HCT116 (cell line): Measurements from ENCODE around the gene TIAM2. TPM values are rescaled to one million over a fixed set of nuclear protein-coding genes. Genes with fewer than 3 reads are reported as not detected.

Experiments used
- ATAC-seq: fragments of 200-7000 bp; cut with Tn5 transposase; 2 replicates; pipeline ENCODE4 v1.9.1; 2020; ENCODE audit warnings: mild to moderate bottlenecking, moderate library complexity
- BruUV-seq: library from RNA; stranded (reverse); fragments of 400-500 nt; replicated peaks from 2 replicates; lab custom pipeline; 2021; lab: Mats Ljungman, UMichigan
- CTCF ChIA-PET: fragments of 300-600 bp; sonication (Branson Sonifier 250); formaldehyde crosslinking; loops from one replicate; lab custom pipeline; 2021; ENCODE audit warnings: antibody characterized with exemption; lab: Charles Lee
- POLR2A ChIA-PET: fragments of 300-600, 350-600 bp; sonication (Branson Sonifier 250); formaldehyde crosslinking; loops from one replicate; lab custom pipeline; 2021; ENCODE audit warnings: antibody characterized with exemption; lab: Charles Lee
- RAD21 ChIA-PET, 2 experiments: fragments of 300-600 bp; sonication (Branson Sonifier 250); formaldehyde crosslinking; loops; one replicate each; lab custom pipeline; 2023; ENCODE audit warnings: low total read pairs in 2 of 2; ENCODE audit not compliant: uncharacterized antibody in 2 of 2, unreplicated experiment in 2 of 2, low non-redundant PET in 1 of 2; lab: Charles Lee
- DNase-seq: peaks from one replicate; pipeline ENCODE4 v3.0.0-alpha.2; 2010; ENCODE audit warnings: low read depth, low spot score
- H2AFZ ChIP-seq: fragments of 200-600 bp; shearing (Covaris generic), sonication (generic); 2 replicates; pipeline ENCODE4 v1.6.1; 2017; ENCODE audit warnings: low read depth, mixed run types, mixed read lengths, antibody characterized with exemption, low read length; ENCODE audit not compliant: poor library complexity, severe bottlenecking
- H3K27ac ChIP-seq: 2 replicates; pipeline ENCODE4 v1.5.1; 2012; ENCODE audit warnings: low read depth, low read length
- H3K27me3 ChIP-seq: fragments of 200-600 bp; sonication (generic); 2 replicates; pipeline ENCODE4 v1.6.1; 2016; ENCODE audit warnings: mixed run types, low read length, mixed read lengths; ENCODE audit not compliant: insufficient read depth
- H3K36me3 ChIP-seq, 2 experiments: fragments of 200-500 bp in 1 of 2; fragments of 200-600 bp in 1 of 2; sonication (Bioruptor generic) in 1 of 2; sonication (generic) in 1 of 2; 2 replicates each; pipeline versions ENCODE4 v1.5.1 to v1.6.1; 2014 to 2016; ENCODE audit warnings: low read length in 2 of 2, inconsistent platforms in 1 of 2, mixed read lengths in 1 of 2, mixed run types in 1 of 2; ENCODE audit not compliant: insufficient read depth in 2 of 2, control insufficient read depth in 1 of 2
- H3K4me1 ChIP-seq, 2 experiments: fragments of 200-600 bp in 1 of 2; sonication (generic) in 1 of 2; 2 replicates each; pipeline versions ENCODE4 v1.5.1 to v1.6.1; 2012 to 2017; ENCODE audit warnings: low read length in 2 of 2, inconsistent platforms in 1 of 2, mild to moderate bottlenecking in 1 of 2, mixed read lengths in 1 of 2, mixed run types in 1 of 2, moderate library complexity in 1 of 2; ENCODE audit not compliant: insufficient read depth in 2 of 2, control insufficient read depth in 1 of 2
- H3K4me2 ChIP-seq: fragments of 200-600 bp; sonication (generic); 2 replicates; pipeline ENCODE4 v1.6.1; 2017; ENCODE audit warnings: mixed run types, low read length, mixed read lengths
- H3K4me3 ChIP-seq, 2 experiments: fragments of 200-600 bp in 1 of 2; sonication (generic) in 1 of 2; replicated peaks in 1 of 2; 2 replicates each; pipeline ENCODE4 v1.5.1; 2011 to 2016; ENCODE audit warnings: low read length in 2 of 2, control low read depth in 1 of 2, low read depth in 1 of 2, mild to moderate bottlenecking in 1 of 2, mixed read lengths in 1 of 2, mixed run types in 1 of 2
- H3K79me2 ChIP-seq: fragments of 200-600 bp; sonication (generic); 2 replicates; pipeline ENCODE4 v1.6.1; 2017; ENCODE audit warnings: mild to moderate bottlenecking, mixed run types, low read length, moderate library complexity, mixed read lengths; ENCODE audit not compliant: insufficient read depth
- H3K9ac ChIP-seq: fragments of 200-600 bp; sonication (generic); 2 replicates; pipeline ENCODE4 v1.6.1; 2016; ENCODE audit warnings: low read length, mixed read lengths
- H3K9me2 ChIP-seq: fragments of 200-600 bp; sonication (generic), shearing (Covaris generic); 2 replicates; pipeline ENCODE4 v1.6.1; 2017; ENCODE audit warnings: mixed run types, mild to moderate bottlenecking, moderate library complexity; ENCODE audit not compliant: insufficient read depth
- H3K9me3 ChIP-seq, 2 experiments: fragments of 200-500 bp in 1 of 2; fragments of 200-600 bp in 1 of 2; sonication (Bioruptor generic) in 1 of 2; sonication (generic) in 1 of 2; 2 replicates each; pipeline ENCODE4 v1.6.1; 2014 to 2017; ENCODE audit warnings: low read length in 2 of 2, mixed read lengths in 2 of 2, inconsistent platforms in 1 of 2, low read depth in 1 of 2, mild to moderate bottlenecking in 1 of 2, mixed run types in 1 of 2, moderate library complexity in 1 of 2; ENCODE audit not compliant: control insufficient read depth in 1 of 2, insufficient read depth in 1 of 2
- H4K20me1 ChIP-seq: fragments of 200-600 bp; sonication (generic), shearing (Covaris generic); 2 replicates; pipeline ENCODE4 v1.6.1; 2017; ENCODE audit warnings: mixed run types, mild to moderate bottlenecking, moderate library complexity; ENCODE audit not compliant: insufficient read depth
- CBX3 ChIP-seq: IDR thresholded peaks from 2 replicates; pipeline ENCODE4 v1.6.1; 2012; ENCODE audit warnings: low read depth
- CEBPB ChIP-seq: IDR thresholded peaks from 2 replicates; pipeline ENCODE4 v1.6.1; 2012; ENCODE audit warnings: low read depth
- EGR1 ChIP-seq: IDR thresholded peaks from 2 replicates; pipeline ENCODE4 v1.6.1; 2012; ENCODE audit warnings: low read depth
- EZH2 ChIP-seq: fragments of 200-600 bp; sonication (generic); IDR thresholded peaks from 2 replicates; pipeline ENCODE4 v1.6.1; 2017; ENCODE audit warnings: antibody characterized with exemption, mixed run types
- FOSL1 ChIP-seq: IDR thresholded peaks from 2 replicates; pipeline ENCODE4 v1.6.1; 2012; ENCODE audit warnings: low read depth
- JUND ChIP-seq: IDR thresholded peaks from 2 replicates; pipeline ENCODE4 v1.6.1; 2012
- MAX ChIP-seq: IDR thresholded peaks from 2 replicates; pipeline ENCODE4 v1.6.1; 2012
- POLR2AphosphoS5 ChIP-seq: IDR thresholded peaks from 2 replicates; pipeline ENCODE4 v1.6.1; 2011; ENCODE audit warnings: mild to moderate bottlenecking, low read depth, low read length, moderate library complexity
- RAD21 ChIP-seq: IDR thresholded peaks from 2 replicates; pipeline ENCODE4 v1.6.1; 2012; ENCODE audit warnings: low read depth, mild to moderate bottlenecking
- REST ChIP-seq: IDR thresholded peaks from 2 replicates; pipeline ENCODE4 v1.6.1; 2012; ENCODE audit warnings: low read depth
- SIN3A ChIP-seq: IDR thresholded peaks from 2 replicates; pipeline ENCODE4 v1.6.1; 2012; ENCODE audit warnings: low read depth
- SP1 ChIP-seq: IDR thresholded peaks from 2 replicates; pipeline ENCODE4 v1.6.1; 2012; ENCODE audit warnings: low read depth
- TCF7L2 ChIP-seq: IDR thresholded peaks from 2 replicates; pipeline ENCODE4 v1.7.0; 2011; ENCODE audit warnings: borderline replicate concordance, inconsistent platforms; ENCODE audit not compliant: insufficient read depth, insufficient read length; ENCODE audit errors: extremely low read depth
- YY1 ChIP-seq: IDR thresholded peaks from 2 replicates; pipeline ENCODE4 v1.6.1; 2011; ENCODE audit warnings: low read length, low read depth, moderate library complexity, mild to moderate bottlenecking; ENCODE audit not compliant: insufficient replicate concordance; ENCODE audit errors: extremely low read depth
- intact Hi-C: fragments of 100-400 bp; cut with micrococcal nuclease; formaldehyde crosslinking; loops from 2 replicates; pipeline ENCODE4 v1.10.0; 2022
- total RNA-seq: library from RNA; stranded (reverse); gene quantifications from one replicate; pipeline ENCODE4 v1.2.1, GENCODE V29; 2021; ENCODE audit not compliant: unreplicated experiment
- TF ChIP-seq, protein P1 (sequence below): IDR thresholded peaks from 2 replicates; pipeline ENCODE4 v1.6.1; 2011; ENCODE audit warnings: mild to moderate bottlenecking, low read length, moderate library complexity; ENCODE audit not compliant: insufficient replicate concordance; ENCODE audit errors: extremely low read depth
- TF ChIP-seq, protein P2 (sequence below): IDR thresholded peaks from 2 replicates; pipeline ENCODE4 v1.6.1; 2012
- TF ChIP-seq, protein P3 (sequence below), 3 experiments: fragments of 200-600 bp in 1 of 3; sonication (generic) in 1 of 3; IDR thresholded peaks in 2 of 3; conservative IDR thresholded peaks in 1 of 3; 2 replicates each; pipeline ENCODE4 v1.5.1; 2012 to 2017; ENCODE audit warnings: low read depth in 2 of 3, low read length in 2 of 3, antibody characterized with exemption in 1 of 3, borderline replicate concordance in 1 of 3, control low read depth in 1 of 3, mild to moderate bottlenecking in 1 of 3, mixed read lengths in 1 of 3, mixed run types in 1 of 3, moderate library complexity in 1 of 3; ENCODE audit not compliant: insufficient read depth in 1 of 3

The TIAM2 gene
- total RNA-seq, 1 experiment from 2014 or later, result 9.4 TPM

DNA sequence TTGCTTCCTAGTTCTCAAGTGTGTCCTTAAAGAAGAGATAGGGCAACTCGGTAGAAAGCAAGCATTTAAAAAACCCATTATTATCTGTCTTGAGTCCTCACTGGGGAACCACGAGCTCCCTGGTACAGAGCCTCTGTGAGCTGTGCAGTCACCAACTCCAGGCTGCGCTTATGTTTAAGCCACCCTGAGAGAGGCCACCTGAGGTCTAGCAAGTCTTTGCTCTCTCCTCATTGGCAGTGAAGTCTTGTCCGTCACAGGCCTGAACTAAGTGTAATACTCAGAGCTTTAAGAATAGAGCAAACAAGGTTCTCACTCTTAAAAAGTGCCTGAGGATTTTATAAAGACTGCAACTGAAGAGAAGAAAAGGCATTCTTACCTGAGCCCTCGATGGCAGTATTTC, 264.8 kb downstream of the TIAM2 start:
- TF ChIP-seq CBX3 (no peak), YY1 (no peak), SP1 (no peak), POLR2AphosphoS5 (no peak), SIN3A (no peak), EGR1 (no peak), CEBPB (no peak), MAX (no peak), RAD21 (no peak), FOSL1 (no peak), JUND (no peak), TCF7L2 (no peak), EZH2 (no peak), REST (no peak)
- TF ChIP-seq, protein P1, sequence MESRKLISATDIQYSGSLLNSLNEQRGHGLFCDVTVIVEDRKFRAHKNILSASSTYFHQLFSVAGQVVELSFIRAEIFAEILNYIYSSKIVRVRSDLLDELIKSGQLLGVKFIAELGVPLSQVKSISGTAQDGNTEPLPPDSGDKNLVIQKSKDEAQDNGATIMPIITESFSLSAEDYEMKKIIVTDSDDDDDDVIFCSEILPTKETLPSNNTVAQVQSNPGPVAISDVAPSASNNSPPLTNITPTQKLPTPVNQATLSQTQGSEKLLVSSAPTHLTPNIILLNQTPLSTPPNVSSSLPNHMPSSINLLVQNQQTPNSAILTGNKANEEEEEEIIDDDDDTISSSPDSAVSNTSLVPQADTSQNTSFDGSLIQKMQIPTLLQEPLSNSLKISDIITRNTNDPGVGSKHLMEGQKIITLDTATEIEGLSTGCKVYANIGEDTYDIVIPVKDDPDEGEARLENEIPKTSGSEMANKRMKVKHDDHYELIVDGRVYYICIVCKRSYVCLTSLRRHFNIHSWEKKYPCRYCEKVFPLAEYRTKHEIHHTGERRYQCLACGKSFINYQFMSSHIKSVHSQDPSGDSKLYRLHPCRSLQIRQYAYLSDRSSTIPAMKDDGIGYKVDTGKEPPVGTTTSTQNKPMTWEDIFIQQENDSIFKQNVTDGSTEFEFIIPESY, result no peak
- TF ChIP-seq, protein P2, sequence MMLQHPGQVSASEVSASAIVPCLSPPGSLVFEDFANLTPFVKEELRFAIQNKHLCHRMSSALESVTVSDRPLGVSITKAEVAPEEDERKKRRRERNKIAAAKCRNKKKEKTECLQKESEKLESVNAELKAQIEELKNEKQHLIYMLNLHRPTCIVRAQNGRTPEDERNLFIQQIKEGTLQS, result no peak
- TF ChIP-seq, protein P3, sequence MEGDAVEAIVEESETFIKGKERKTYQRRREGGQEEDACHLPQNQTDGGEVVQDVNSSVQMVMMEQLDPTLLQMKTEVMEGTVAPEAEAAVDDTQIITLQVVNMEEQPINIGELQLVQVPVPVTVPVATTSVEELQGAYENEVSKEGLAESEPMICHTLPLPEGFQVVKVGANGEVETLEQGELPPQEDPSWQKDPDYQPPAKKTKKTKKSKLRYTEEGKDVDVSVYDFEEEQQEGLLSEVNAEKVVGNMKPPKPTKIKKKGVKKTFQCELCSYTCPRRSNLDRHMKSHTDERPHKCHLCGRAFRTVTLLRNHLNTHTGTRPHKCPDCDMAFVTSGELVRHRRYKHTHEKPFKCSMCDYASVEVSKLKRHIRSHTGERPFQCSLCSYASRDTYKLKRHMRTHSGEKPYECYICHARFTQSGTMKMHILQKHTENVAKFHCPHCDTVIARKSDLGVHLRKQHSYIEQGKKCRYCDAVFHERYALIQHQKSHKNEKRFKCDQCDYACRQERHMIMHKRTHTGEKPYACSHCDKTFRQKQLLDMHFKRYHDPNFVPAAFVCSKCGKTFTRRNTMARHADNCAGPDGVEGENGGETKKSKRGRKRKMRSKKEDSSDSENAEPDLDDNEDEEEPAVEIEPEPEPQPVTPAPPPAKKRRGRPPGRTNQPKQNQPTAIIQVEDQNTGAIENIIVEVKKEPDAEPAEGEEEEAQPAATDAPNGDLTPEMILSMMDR (IDR thresholded peaks at IDR 0.05 in 2 of 3, conservative IDR thresholded peaks at IDR 0.05 in 1 of 3; ENCODE audit: borderline replicate concordance in 1 of 3, insufficient read depth in 1 of 3, low read depth in 2 of 3, low read length in 2 of 3), result no peak
- RAD21 ChIA-PET, result no interaction called here
- no peaks in the 10 kb centered on the region for H3K4me1 ChIP-seq
- CTCF ChIA-PET, result no interaction called here
- no peaks in the 10 kb centered on the region for H3K79me2 ChIP-seq
- H3K36me3 ChIP-seq, result peaks cover 9 to 13% of the 10 kb centered on the region in 2 experiments; a peak in 3 of 4 replicates
- no peak overlapping the region for H3K4me2 ChIP-seq
- no peak overlapping the region for H3K4me3 ChIP-seq
- H3K9me3 ChIP-seq, result no peaks in the 10 kb centered on the region
- no peaks in the 10 kb centered on the region for H3K9me2 ChIP-seq
- intact Hi-C loops, result no loop called here
- no peaks in the 10 kb centered on the region for H4K20me1 ChIP-seq
- no peaks in the 10 kb centered on the region for H3K27me3 ChIP-seq
- no peak overlapping the region for H2AFZ ChIP-seq
- no peak overlapping the region for H3K9ac ChIP-seq
- BruUV-seq, result no TSS peak
- no peak overlapping the region for H3K27ac ChIP-seq
- DNase-seq, result no peak
- ATAC-seq, result no peak
- POLR2A ChIA-PET, result no interaction called here
